H1 (cell line): ENCODE measurements around the gene TRIOBP. TPM values are rescaled to one million over a fixed set of nuclear protein-coding genes. Genes with fewer than 3 reads are reported as not detected.

Source experiments
- ATF2 ChIP-seq: IDR thresholded peaks from 2 replicates; pipeline ENCODE4 v1.6.1; 2012; ENCODE audit warnings: low read length, inconsistent platforms
- CHD2 ChIP-seq: IDR thresholded peaks from 2 replicates; pipeline ENCODE4 v1.6.1; 2012; ENCODE audit warnings: low read length, improper control_type of control experiment
- HDAC6 ChIP-seq: IDR thresholded peaks from one replicate; pipeline ENCODE4 v1.7.1; 2012; ENCODE audit warnings: low read depth, mild to moderate bottlenecking, inconsistent platforms, low read length, moderate library complexity
- JUN ChIP-seq: IDR thresholded peaks from 2 replicates; pipeline ENCODE4 v1.6.1; 2011; ENCODE audit warnings: low read depth, mild to moderate bottlenecking, improper control_type of control experiment, low read length
- KDM4A ChIP-seq: IDR thresholded peaks from one replicate; pipeline ENCODE4 v1.7.1; 2012; ENCODE audit warnings: low read depth, mild to moderate bottlenecking, moderate library complexity, low read length, inconsistent platforms; ENCODE audit not compliant: severe bottlenecking
- polyA plus RNA-seq, 7 experiments: library from polyadenylated mRNA; depleted of rRNA in 3 of 7; stranded (reverse) in 5 of 7; unstranded in 2 of 7; fragments of >200 nt in 5 of 7; fragments of 200-250 nt in 2 of 7; gene quantifications; 1 replicate in 5 of 7; 2 replicates in 1 of 7; 4 replicates in 1 of 7; pipeline versions ENCODE4 v1.2.1 to v1.2.3, GENCODE V29; 2011 to 2013; ENCODE audit warnings: missing spikeins in 2 of 7, mixed read lengths in 2 of 7
- total RNA-seq: library from RNA; stranded (reverse); fragmentation: NEBNext Ultra II Directional; extraction: Animal tissue kit (Norgen Biotek cat#: 25700); gene quantifications from 2 replicates; pipeline ENCODE4 v1.2.1, GENCODE V29; 2021

TRIOBP gene
- total and polyA plus RNA-seq, 2 of the 8 experiments (the other 6 are each of a cell fraction or from before 2014, with no cell fraction given), result 18.2 to 27.3 TPM

- TF ChIP-seq JUN, result no peak
- no peak for TF ChIP-seq CHD2
- TF ChIP-seq ATF2, result no peak
- no peak for TF ChIP-seq HDAC6
- no peak for TF ChIP-seq KDM4A
- TF ChIP-seq, all 59 proteins: peak for 0
These were observed 16.9 kb downstream of the TRIOBP start (continued) for GRCh38 chr22:37713761-37714160.
